Uterus (tissue), 4 donors: ENCODE data around the gene CACNA1D. TPM values are rescaled to one million over a fixed set of nuclear protein-coding genes. Genes with fewer than 3 reads are reported as not detected.

Experiments
- DNase-seq, 2 donors: peaks; one replicate each; pipeline ENCODE4 v3.0.0-alpha.2; 2019 to 2020
- H3K27ac ChIP-seq, 2 donors: fragments of 200-600 bp; sonication (generic); 1 replicate in 1 of 2; 2 replicates in 1 of 2; pipeline ENCODE4 v1.5.1; 2016 to 2018
- H3K27me3 ChIP-seq, 2 donors: fragments of 200-600 bp; sonication (generic); one replicate each; pipeline ENCODE4 v1.5.1; 2018 to 2019; ENCODE audit warnings: control low read depth in 1 of 2
- H3K36me3 ChIP-seq, 2 donors: fragments of 200-600 bp; sonication (generic); one replicate each; pipeline ENCODE4 v1.5.1; 2019; ENCODE audit warnings: control low read depth in 1 of 2
- H3K4me1 ChIP-seq, 2 donors: fragments of 200-600 bp; sonication (generic); one replicate each; pipeline ENCODE4 v1.5.1; 2018 to 2019; ENCODE audit warnings: control low read depth in 1 of 2
- H3K4me3 ChIP-seq, 2 donors: fragments of 200-600 bp; sonication (generic); 1 replicate in 1 of 2; 2 replicates in 1 of 2; pipeline ENCODE4 v1.5.1; 2018 to 2019; ENCODE audit warnings: mild to moderate bottlenecking in 1 of 2
- H3K9me3 ChIP-seq, 2 donors: fragments of 200-600 bp; sonication (generic); one replicate each; pipeline ENCODE4 v1.5.1; 2019; ENCODE audit warnings: control low read depth in 1 of 2
- POLR2A ChIP-seq, 2 donors: fragments of 450-650 bp; IDR thresholded peaks; one replicate each; pipeline ENCODE4 v1.6.1; 2016; ENCODE audit warnings: antibody characterized with exemption in 2 of 2, mild to moderate bottlenecking in 1 of 2, moderate library complexity in 1 of 2
- intact Hi-C: fragments of 100-400 bp; cut with DNase I; formaldehyde crosslinking; loops from one replicate; pipeline ENCODE4 v1.15.1; 2023; ENCODE audit warnings: low total_unique reads
- total RNA-seq, 4 donors: library from RNA; depleted of rRNA in 3 of 4; stranded (reverse); fragments of >200 nt in 3 of 4; gene quantifications; one replicate each; pipeline versions ENCODE4 v1.1.0 to v1.2.4, GENCODE V29; 2014 to 2023
- TF ChIP-seq, protein P1 (sequence below), 4 experiments: fragments of 200-600 bp in 2 of 4; fragments of 450-650 bp in 2 of 4; sonication (generic) in 2 of 4; IDR thresholded peaks; one replicate each; pipeline ENCODE4 v1.5.1; 2016 to 2019; ENCODE audit warnings: antibody characterized with exemption in 4 of 4, mild to moderate bottlenecking in 2 of 4, moderate library complexity in 1 of 4
- donor health status: DM: yes; HTN: yes; CAD: no.

The CACNA1D gene
- total RNA-seq, 4 donors from 2014 or later: 0.88 to 97.5 (median 63.4) TPM

GRCh38 chr3:53695324-53695690 is 200.9 kb downstream of the CACNA1D start:
- intact Hi-C loops: no loop called here
- TF ChIP-seq, protein P1, sequence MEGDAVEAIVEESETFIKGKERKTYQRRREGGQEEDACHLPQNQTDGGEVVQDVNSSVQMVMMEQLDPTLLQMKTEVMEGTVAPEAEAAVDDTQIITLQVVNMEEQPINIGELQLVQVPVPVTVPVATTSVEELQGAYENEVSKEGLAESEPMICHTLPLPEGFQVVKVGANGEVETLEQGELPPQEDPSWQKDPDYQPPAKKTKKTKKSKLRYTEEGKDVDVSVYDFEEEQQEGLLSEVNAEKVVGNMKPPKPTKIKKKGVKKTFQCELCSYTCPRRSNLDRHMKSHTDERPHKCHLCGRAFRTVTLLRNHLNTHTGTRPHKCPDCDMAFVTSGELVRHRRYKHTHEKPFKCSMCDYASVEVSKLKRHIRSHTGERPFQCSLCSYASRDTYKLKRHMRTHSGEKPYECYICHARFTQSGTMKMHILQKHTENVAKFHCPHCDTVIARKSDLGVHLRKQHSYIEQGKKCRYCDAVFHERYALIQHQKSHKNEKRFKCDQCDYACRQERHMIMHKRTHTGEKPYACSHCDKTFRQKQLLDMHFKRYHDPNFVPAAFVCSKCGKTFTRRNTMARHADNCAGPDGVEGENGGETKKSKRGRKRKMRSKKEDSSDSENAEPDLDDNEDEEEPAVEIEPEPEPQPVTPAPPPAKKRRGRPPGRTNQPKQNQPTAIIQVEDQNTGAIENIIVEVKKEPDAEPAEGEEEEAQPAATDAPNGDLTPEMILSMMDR (IDR thresholded peaks at IDR 0.05): no peak
- no peak for TF ChIP-seq POLR2A (IDR thresholded peaks at IDR 0.05)
- no peaks in the 10 kb centered on the region for H3K4me1 ChIP-seq
- no peak for DNase-seq
- no peaks in the 10 kb centered on the region for H3K27me3 ChIP-seq
- H3K4me3 ChIP-seq: no peak overlapping the region
- H3K36me3 ChIP-seq: no peaks in the 10 kb centered on the region
- no peak overlapping the region for H3K27ac ChIP-seq
- H3K9me3 ChIP-seq: no peaks in the 10 kb centered on the region

- no peaks in the 10 kb centered on the region for H3K4me1 ChIP-seq
- TF ChIP-seq POLR2A (IDR thresholded peaks at IDR 0.05): no peak
- TF ChIP-seq, protein P1 (IDR thresholded peaks at IDR 0.05): no peak
- no peaks in the 10 kb centered on the region for H3K36me3 ChIP-seq
- intact Hi-C loops: no loop called here
- no peak overlapping the region for H3K27ac ChIP-seq
- H3K9me3 ChIP-seq: no peaks in the 10 kb centered on the region
- no peaks in the 10 kb centered on the region for H3K27me3 ChIP-seq
- no peak for DNase-seq
- no peak overlapping the region for H3K4me3 ChIP-seq
These were observed 202.2 kb downstream of the CACNA1D start for GRCh38 chr3:53696401-53697172.

GRCh38 chr3:53700441-53700840 is 206.0 kb downstream of the CACNA1D start:
- no peak for DNase-seq
- Histone ChIP-seq H3K9me3 (no peaks in the 10 kb centered on the region), H3K27me3 (no peaks in the 10 kb centered on the region), H3K4me3 (no peak overlapping the region), H3K4me1 (no peaks in the 10 kb centered on the region), H3K27ac (no peak overlapping the region), H3K36me3 (no peaks in the 10 kb centered on the region)
- intact Hi-C loops: no loop called here
- no peak for TF ChIP-seq POLR2A (IDR thresholded peaks at IDR 0.05)
- TF ChIP-seq, protein P1 (IDR thresholded peaks at IDR 0.05): no peak

- no peak for DNase-seq
- no peaks in the 10 kb centered on the region for H3K36me3 ChIP-seq
- intact Hi-C loops: no loop called here
- no peaks in the 10 kb centered on the region for H3K9me3 ChIP-seq
- H3K4me1 ChIP-seq: no peaks in the 10 kb centered on the region
- no peak overlapping the region for H3K4me3 ChIP-seq
- no peaks in the 10 kb centered on the region for H3K27me3 ChIP-seq
- no peak overlapping the region for H3K27ac ChIP-seq
- TF ChIP-seq, protein P1 (IDR thresholded peaks at IDR 0.05): no peak
- TF ChIP-seq POLR2A (IDR thresholded peaks at IDR 0.05): no peak
These were observed 208.5 kb downstream of the CACNA1D start for GRCh38 chr3:53702776-53703530.
